Measurements from ENCODE around the gene U2AF2. TPM values are rescaled to one million over a fixed set of nuclear protein-coding genes. Genes with fewer than 3 reads are reported as not detected.

U2AF2 gene
- total RNA-seq, 6 experiments from 2014 or later, result 55.1 to 75.6 (median 63.5) TPM

GRCh38 chr19:55703790-55704215 is 49.0 kb downstream of the U2AF2 start:
- TF ChIP-seq CTCF (IDR thresholded peaks at IDR 0.05) (peak; percentile 44 to 77 (median 68)), POLR2A (IDR thresholded peaks at IDR 0.05) (no peak)
- H3K4me1 ChIP-seq, result no peaks in the 10 kb centered on the region
- intact Hi-C loops (cut with DNase I), result no loop called here
- WGBS (ENCODE audit: insufficient coverage, low coverage, low lambda C conversion rate, missing lambda C conversion rate), result 83% methylated on average over 9 of the region's 38 CpGs
- H3K4me3 ChIP-seq, result no peak overlapping the region
- peak; percentile 65 to 78 (median 71) for ATAC-seq
- no peaks in the 10 kb centered on the region for H3K27me3 ChIP-seq
- no peak overlapping the region for H3K27ac ChIP-seq
- H3K36me3 ChIP-seq, result peaks cover 0 to 7% (median 0%) of the 10 kb centered on the region in 4 donors
- H3K9me3 ChIP-seq, result no peaks in the 10 kb centered on the region
- DNase-seq, result peak in 1 of 3 donors; percentile 62

GRCh38 chr19:55704494-55705245 is 49.8 kb downstream of the U2AF2 start:
- no peak for DNase-seq
- H3K4me1 ChIP-seq, result no peaks in the 10 kb centered on the region
- H3K36me3 ChIP-seq, result peaks cover 0 to under 1% (median 0%) of the 10 kb centered on the region in 4 donors
- H3K9me3 ChIP-seq, result no peaks in the 10 kb centered on the region
- ATAC-seq, result peak; percentile 38 to 50 (median 44)
- TF ChIP-seq CTCF (IDR thresholded peaks at IDR 0.05), result peak in 2 of 4 donors; percentile 15 to 22
- TF ChIP-seq POLR2A (IDR thresholded peaks at IDR 0.05), result no peak
- H3K27ac ChIP-seq, result no peak overlapping the region
- WGBS (ENCODE audit: insufficient coverage, low coverage, low lambda C conversion rate, missing lambda C conversion rate), result 94% methylated on average over 9 of the region's 15 CpGs
- H3K4me3 ChIP-seq, result no peak overlapping the region
- no peaks in the 10 kb centered on the region for H3K27me3 ChIP-seq
- intact Hi-C loops (cut with DNase I), result no loop called here

- Histone ChIP-seq H3K4me3 (no peak overlapping the region), H3K9me3 (no peaks in the 10 kb centered on the region), H3K27me3 (no peaks in the 10 kb centered on the region), H3K36me3 (no peaks in the 10 kb centered on the region), H3K27ac (no peak overlapping the region), H3K4me1 (no peaks in the 10 kb centered on the region)
- intact Hi-C loops (cut with DNase I), result no loop called here
- no peak for TF ChIP-seq CTCF (IDR thresholded peaks at IDR 0.05)
- no peak for TF ChIP-seq POLR2A (IDR thresholded peaks at IDR 0.05)
- 83% methylated on average over 2 of the region's 3 CpGs for WGBS (ENCODE audit: insufficient coverage, low coverage, low lambda C conversion rate, missing lambda C conversion rate)
- ATAC-seq, result no peak
- DNase-seq, result no peak
These were observed 51.1 kb downstream of the U2AF2 start for GRCh38 chr19:55705972-55706371.

- H3K9me3 ChIP-seq, result no peaks in the 10 kb centered on the region
- intact Hi-C loops (cut with DNase I), result no loop called here
- DNase-seq, result no peak
- 61% methylated on average over 10 of the region's 18 CpGs for WGBS (ENCODE audit: insufficient coverage, low coverage, low lambda C conversion rate, missing lambda C conversion rate)
- H3K4me3 ChIP-seq, result no peak overlapping the region
- ATAC-seq, result no peak
- TF ChIP-seq CTCF (IDR thresholded peaks at IDR 0.05) (no peak), POLR2A (IDR thresholded peaks at IDR 0.05) (no peak)
- H3K27ac ChIP-seq, result no peak overlapping the region
- H3K4me1 ChIP-seq, result no peaks in the 10 kb centered on the region
- no peaks in the 10 kb centered on the region for H3K27me3 ChIP-seq
- H3K36me3 ChIP-seq, result no peaks in the 10 kb centered on the region
These were observed 56.9 kb downstream of the U2AF2 start for GRCh38 chr19:55711719-55712118.
